G401 (cell line): Measurements from ENCODE around the gene SMCHD1. TPM values are rescaled to one million over a fixed set of nuclear protein-coding genes. Genes with fewer than 3 reads are reported as not detected.
"Not testable (repeated sequence)": the region's sequence is repeated elsewhere in the genome, so short reads cannot be mapped to it uniquely, and the experiment has no call there.

ENCODE experiments used
- DNase-seq: peaks from one replicate; pipeline ENCODE4 v3.0.0-alpha.2; 2015; ENCODE audit warnings: low spot score
- in situ Hi-C: cut with HindIII; loops from 2 replicates; pipeline ENCODE4 v1.10.0; 2016; ENCODE audit warnings: low sequenced_read_pairs, mixed read lengths
- total RNA-seq: library from RNA; depleted of rRNA; stranded (reverse); fragments of >200 nt; shearing (Covaris generic); gene quantifications from 2 replicates; pipeline ENCODE4 v1.2.3, GENCODE V29; 2014

Gene SMCHD1
- total RNA-seq, 1 experiment from 2014 or later, result 62.4 TPM

DNA sequence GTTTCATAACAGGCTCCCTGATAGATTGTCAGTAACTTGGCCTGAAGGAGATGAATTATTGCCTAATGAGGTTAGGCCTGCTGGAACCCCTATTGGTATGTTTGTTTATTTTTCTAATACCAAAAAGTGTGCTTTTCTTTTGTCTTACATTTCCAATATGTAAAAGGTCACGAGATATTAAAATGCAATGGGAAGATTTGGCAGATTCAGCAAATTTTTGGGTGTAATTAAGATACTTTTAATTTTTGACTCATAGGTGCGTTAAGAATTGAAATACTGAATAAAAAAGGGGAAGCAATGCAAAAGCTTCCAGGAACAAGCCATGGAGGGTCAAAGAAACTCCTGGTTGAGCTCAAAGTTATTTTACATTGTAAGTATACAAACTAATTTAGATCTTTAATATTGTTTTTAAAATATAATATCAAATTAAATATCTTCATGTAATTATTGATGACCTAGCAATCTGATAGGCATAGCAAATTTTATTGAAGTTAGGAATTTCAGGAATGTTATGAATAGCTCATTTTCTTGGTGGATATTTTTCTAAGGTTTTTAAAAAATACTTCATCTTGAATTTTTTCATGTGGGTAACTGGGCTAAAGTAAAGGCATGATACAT is 52.1 kb downstream of the SMCHD1 start:
- in situ Hi-C loops, result no loop called here
- DNase-seq, result no peak

DNA sequence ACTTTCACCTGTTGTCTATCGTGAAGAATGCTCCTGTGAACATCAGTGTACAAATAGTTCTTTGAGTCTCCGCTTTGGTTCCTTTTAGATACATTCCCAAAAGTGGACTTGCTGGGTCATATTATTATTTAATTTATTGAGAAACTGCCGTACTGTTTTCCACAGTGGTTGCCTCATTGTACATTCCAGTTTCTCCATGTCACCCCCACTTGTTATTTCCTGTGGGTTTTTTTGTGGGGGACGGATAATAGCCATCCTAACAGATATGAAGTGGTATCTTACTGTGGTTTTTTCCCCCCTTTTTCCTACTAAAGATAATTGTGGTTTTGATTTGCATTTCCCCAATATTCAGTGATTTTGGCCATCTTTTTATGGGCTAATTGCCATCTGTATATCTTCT is 53.8 kb downstream of the SMCHD1 start:
- in situ Hi-C loops, result no loop called here
- no peak for DNase-seq

DNA sequence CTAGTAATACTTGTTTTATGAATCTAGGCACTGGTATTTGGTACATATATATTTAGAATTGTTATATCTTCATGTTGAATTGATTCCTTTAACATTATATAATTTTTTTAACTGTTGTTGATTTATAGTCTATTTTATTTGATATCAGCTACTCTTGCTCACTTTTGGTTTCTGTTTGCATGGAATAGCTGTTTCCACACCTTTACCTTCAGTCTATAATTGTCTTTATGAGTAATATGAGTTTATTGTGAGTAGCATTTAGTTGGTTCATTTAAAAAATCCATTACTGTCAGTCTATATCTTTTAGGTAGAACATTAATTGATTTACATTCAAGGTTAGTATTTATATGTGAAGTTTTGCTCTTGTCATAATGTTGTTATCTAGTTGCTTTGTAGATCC is 58.6 kb downstream of the SMCHD1 start:
- DNase-seq, result no peak
- in situ Hi-C loops, result no loop called here

GRCh38 chr18:2715990-2716389 is 60.5 kb downstream of the SMCHD1 start:
- no peak for DNase-seq
- in situ Hi-C loops, result no loop called here

- in situ Hi-C loops, result no loop called here
- peak; percentile 92 for DNase-seq
Measured at GRCh38 chr18:2716394-2717326, 61.1 kb downstream of the SMCHD1 start.

DNA sequence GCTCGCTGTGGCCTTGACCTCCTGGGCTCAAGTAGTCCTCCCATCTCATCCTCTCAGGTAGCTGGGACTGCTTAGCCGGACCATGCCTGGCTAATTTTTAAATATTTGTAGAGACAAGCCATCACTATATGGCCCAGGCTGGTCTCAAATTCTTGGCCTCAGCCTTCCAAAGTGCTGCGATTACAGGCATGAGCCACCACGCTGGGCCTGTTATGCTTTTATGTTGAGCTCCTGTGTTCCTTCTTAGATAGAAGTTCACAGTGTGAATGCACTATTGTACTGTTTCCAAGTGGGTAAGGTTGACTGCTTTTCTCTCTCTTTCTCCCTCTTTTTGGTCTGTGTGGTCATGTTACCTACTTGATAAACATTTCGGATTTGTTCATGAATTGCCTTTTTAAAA is 61.9 kb downstream of the SMCHD1 start:
- in situ Hi-C loops, result no loop called here
- DNase-seq, result peak; percentile 33

- in situ Hi-C loops, result no loop called here
- DNase-seq, result no peak
Measured at GRCh38 chr18:2719040-2719439, 63.5 kb downstream of the SMCHD1 start.

- in situ Hi-C loops, result no loop called here
- DNase-seq, result no peak
Measured at GRCh38 chr18:2723207-2723606, 67.7 kb downstream of the SMCHD1 start.

DNA sequence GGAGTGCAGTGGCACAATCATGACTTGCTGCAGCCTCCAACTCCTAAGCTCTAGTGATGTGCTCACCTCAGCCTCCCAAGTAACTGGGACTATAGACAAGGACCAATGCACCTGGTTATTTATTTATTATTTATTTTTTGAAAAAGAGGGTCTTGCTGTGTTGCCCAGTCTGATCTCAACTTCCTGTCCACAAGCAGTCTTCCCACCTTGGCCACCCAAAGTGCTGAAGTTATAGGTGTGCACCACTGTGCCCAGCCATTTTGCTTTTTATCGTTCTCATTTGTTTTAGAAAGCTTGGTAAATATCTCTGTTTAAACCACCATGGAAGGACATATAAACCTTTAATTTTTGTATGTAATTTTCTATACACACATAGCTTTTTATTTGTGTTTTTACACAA is 74.2 kb downstream of the SMCHD1 start:
- in situ Hi-C loops, result no loop called here
- no peak for DNase-seq

DNA sequence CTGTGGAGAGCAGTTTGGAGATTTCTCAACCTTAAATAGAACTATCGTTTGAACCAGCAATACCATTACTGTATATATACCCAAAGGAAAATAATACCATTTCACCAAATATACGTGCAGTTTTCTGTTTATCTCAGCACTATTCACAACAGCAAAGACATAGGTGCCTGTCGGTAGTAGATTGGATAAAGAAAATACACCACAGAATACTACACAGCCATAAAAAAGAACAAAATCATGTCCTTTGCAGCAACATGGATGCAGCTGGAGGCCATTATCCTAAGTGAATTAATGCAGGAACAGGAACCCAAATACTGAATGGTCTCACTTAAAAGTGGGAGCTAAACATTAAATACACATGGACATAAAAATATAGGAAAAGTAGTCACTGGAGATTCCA is 81.3 kb downstream of the SMCHD1 start:
- no peak for DNase-seq
- in situ Hi-C loops, result no loop called here

GRCh38 chr18:2740082-2740481 is 84.6 kb downstream of the SMCHD1 start:
- in situ Hi-C loops, DNase-seq: not testable (repeated sequence)

GRCh38 chr18:2746274-2746673 is 90.7 kb downstream of the SMCHD1 start:
- DNase-seq, result no peak
- in situ Hi-C loops, result no loop called here

- no peak for DNase-seq
- in situ Hi-C loops, result no loop called here
Measured at GRCh38 chr18:2758309-2758708, 102.8 kb downstream of the SMCHD1 start.

DNA sequence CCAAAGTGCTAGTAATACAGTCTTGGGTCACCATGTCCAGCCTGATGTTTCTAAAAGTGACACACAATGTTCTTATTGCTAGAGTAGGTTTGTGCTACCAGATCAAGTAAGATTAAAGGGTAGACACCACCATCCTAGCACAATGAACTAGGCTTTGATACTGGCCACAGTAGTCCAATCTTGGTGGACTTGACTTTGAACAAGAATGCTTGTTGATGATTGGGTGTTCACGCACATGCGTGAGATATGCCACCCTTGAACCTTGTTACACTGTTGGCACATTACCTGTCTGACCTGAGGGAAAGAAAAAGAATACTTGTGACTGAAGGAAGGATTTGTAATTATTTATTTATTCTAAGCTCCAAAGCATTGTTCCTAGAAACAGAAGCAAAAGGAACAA is 119.1 kb downstream of the SMCHD1 start:
- in situ Hi-C loops, result no loop called here
- no peak for DNase-seq

DNA sequence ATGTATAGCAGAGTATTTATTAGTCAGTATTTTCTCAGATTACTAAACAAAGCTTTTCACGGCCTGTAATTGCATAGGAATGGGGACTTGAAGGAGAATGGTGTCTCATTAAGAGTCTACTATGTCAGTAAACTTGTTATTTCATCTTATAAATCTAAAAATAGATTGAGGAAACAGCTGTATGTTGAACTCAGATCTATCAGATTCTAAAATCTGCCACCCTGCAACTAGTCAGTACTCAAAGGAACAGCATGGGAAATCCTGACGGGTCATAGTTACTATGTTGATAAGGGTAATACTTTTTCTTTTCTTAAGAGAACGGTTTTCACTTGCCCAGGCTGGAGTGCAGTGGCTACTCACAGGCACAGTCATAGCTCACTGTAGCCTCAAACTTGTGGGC is 121.1 kb downstream of the SMCHD1 start:
- DNase-seq, result no peak
- in situ Hi-C loops, result no loop called here

- in situ Hi-C loops, result no loop called here
- no peak for DNase-seq
Measured at GRCh38 chr18:2777241-2777640, 121.7 kb downstream of the SMCHD1 start.

- no peak for DNase-seq
- in situ Hi-C loops, result no loop called here
Measured at GRCh38 chr18:2780750-2781149, 125.2 kb downstream of the SMCHD1 start.

GRCh38 chr18:2787225-2787624 is 131.7 kb downstream of the SMCHD1 start:
- in situ Hi-C loops, result no loop called here
- DNase-seq, result no peak

DNA sequence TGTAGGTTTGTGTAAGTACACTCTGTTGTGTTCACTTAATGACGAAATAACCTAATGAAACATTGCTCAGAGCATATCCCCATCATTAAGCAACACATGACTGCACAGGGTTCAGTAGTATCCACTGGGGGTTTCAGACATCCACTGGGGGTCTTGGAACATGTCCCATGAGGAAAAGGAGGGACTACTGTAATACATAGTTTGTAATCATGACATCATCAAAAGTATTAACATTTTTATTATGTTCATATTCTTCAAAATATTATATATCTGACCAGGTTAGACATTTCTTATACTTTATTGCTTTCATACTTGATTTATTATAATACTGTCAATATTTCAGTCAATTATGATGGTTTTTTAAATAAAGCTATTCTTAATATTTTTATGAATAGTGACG is 136.9 kb downstream of the SMCHD1 start:
- no peak for DNase-seq
- in situ Hi-C loops, result no loop called here

GRCh38 chr18:2794159-2794558 is 138.6 kb downstream of the SMCHD1 start:
- no peak for DNase-seq
- in situ Hi-C loops, result no loop called here

DNA sequence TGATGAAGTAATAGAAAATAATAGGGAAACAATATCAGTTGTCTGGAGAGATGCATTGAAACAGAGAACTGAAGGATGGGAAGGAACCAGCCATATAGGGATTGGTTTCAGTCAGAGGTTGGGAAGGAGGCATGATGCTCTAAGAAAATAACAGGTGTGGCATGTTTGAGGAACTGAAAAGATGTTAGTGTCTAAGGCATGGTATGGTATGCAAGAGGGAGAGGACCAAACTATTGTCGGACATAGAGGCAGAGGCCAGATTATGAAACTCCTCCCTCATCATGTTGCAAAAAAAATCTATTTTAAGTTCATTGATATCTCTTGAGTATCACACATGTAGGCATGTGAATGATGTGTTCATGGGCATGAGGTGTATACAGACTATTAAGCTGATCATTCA is 142.4 kb downstream of the SMCHD1 start:
- DNase-seq, result no peak
- in situ Hi-C loops, result no loop called here
